ENCODE data around the gene CLTC.

DNA sequence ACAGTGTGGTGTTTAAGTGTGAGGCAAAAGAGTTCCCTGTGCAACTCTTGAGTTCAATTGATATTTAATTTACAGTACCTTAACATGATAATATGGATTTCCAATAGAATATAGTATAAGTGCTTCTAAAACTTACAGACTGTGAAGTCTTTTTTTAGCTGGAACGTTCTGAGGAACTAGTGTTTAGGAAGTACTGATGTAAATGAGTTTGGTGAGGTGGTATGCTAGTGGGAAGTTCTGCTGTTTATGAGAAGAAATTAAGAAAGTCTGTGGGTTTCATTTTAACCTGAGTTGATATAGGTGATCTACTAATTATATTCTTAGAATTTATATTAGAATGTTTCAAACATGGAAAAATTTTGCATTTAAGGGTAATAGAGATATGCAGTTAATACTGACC lies 55.5 kb downstream of the CLTC start:
- TF ChIP-seq, protein P1, sequence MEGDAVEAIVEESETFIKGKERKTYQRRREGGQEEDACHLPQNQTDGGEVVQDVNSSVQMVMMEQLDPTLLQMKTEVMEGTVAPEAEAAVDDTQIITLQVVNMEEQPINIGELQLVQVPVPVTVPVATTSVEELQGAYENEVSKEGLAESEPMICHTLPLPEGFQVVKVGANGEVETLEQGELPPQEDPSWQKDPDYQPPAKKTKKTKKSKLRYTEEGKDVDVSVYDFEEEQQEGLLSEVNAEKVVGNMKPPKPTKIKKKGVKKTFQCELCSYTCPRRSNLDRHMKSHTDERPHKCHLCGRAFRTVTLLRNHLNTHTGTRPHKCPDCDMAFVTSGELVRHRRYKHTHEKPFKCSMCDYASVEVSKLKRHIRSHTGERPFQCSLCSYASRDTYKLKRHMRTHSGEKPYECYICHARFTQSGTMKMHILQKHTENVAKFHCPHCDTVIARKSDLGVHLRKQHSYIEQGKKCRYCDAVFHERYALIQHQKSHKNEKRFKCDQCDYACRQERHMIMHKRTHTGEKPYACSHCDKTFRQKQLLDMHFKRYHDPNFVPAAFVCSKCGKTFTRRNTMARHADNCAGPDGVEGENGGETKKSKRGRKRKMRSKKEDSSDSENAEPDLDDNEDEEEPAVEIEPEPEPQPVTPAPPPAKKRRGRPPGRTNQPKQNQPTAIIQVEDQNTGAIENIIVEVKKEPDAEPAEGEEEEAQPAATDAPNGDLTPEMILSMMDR (IDR thresholded peaks at IDR 0.05; ENCODE audit: borderline replicate concordance, extremely low read depth, low read length, poor library complexity, severe bottlenecking) = no peak
- no peak for TF ChIP-seq EZH2 (IDR thresholded peaks at IDR 0.05; ENCODE audit: borderline replicate concordance, low read depth, low read length, severe bottlenecking)

All from DND-41 (cell line).